Lung microvascular endothelial cell (primary cell): ENCODE measurements around the gene KRT17. TPM values are rescaled to one million over a fixed set of nuclear protein-coding genes. Genes with fewer than 3 reads are reported as not detected.
"Not testable (repeated sequence)": the region's sequence is repeated elsewhere in the genome, so short reads cannot be mapped to it uniquely, and the experiment has no call there.

Source experiments
- DNase-seq, 2 donors: peaks; one replicate each; pipeline versions ENCODE4 v3.0.0 to v3.0.0-alpha.2; 2010; ENCODE audit warnings: low read depth in 2 of 2
- total RNA-seq: library from RNA; depleted of rRNA; stranded (reverse); fragments of >200 nt; gene quantifications from 2 replicates; pipeline ENCODE4 v1.2.1, GENCODE V29; 2014

KRT17 gene
- total RNA-seq, 1 donor from 2014 or later, result not detected

DNA sequence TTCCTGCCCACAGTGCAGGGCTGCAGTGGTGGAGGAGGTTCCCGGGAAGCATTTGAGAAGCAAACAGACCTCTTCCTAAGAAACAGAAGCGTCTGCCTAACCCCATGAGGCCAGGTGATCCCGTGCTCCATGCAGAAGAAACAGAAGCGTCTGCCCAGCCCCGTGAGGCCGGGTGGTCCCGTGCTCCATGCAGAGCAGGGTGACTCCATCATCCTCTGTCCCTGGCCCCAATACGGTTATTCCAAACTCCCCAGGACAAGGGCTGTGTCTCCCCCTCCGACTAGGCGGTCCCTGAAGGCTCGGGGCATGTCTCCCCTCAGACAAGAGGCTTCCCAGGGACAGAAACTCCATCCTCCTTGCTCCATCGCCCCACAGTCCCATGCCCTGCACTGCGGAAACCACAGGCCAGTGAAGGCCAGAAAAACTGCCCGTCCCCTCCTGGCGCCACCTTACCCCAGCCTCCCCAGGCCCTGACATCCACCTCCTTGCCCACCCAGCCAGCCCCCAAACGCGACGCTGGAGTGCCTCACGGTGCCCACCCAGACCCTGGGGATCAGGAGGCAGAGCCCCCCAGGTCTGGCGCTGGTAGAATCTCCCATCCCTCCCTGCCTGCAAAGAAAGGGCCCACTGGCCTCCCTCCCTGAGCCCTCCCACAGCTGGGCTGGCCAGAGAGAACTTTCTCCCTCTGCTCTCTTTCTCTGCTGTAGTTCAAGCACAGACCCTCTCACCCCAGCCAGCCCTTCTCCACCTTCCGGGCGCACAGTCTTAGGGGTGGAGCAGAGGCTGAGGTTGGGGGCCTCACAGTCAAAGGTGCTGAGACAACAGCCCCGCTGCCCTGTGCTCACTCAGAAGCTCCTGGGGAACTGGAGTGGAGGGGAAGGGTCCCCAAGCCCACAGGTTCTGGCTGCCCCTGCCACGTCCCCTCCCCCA lies 30.6 kb upstream of the KRT17 start:
- DNase-seq, result no peak

- no peak for DNase-seq
These were observed 29.7 kb upstream of the KRT17 start for GRCh38 chr17:41653892-41654677.

- DNase-seq, result no peak
These were observed 29.0 kb upstream of the KRT17 start for GRCh38 chr17:41653421-41653820.

GRCh38 chr17:41652461-41652970 lies 28.1 kb upstream of the KRT17 start:
- no peak for DNase-seq

GRCh38 chr17:41651625-41652460 lies 27.5 kb upstream of the KRT17 start:
- no peak for DNase-seq

DNA sequence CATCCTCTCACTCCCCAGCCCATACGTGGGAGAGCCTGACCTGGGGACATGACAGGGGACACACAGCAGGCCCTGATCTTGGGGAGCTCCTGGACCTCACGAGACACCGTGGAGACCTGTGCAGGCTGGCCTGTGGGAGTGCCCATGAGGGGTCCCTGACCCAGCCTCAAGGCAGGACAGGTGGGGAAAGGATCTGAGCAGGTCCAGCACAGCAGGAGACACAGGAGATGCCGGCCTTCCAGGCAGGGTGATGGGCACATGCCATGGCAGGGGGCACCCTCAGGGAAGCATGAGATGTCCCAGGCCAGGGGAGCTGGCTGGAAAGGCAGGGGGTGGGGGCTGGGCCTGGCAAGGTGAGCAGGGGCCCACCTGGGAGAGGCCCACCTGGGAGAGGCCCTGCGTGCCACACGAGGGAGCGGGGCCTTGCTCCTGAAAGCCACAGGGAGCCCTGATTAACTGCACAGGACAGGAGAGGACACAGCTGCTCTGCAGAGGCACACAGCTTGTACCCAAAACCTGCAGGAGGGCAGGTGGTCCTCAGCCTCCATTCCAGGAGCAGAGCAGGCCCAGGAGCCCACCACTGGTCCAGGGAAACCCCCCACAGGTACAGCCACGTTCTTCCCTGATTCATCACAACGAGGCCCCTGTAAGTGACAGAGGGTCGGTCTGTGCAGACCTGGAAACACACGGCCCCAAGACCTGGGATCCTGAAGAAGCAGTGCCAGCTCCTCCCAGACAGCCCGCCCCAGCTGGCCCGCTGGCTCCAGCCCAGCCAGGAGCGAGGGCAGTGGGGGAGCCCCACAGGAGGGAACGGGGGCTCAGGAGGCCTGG lies 26.6 kb upstream of the KRT17 start:
- DNase-seq, result no peak

DNA sequence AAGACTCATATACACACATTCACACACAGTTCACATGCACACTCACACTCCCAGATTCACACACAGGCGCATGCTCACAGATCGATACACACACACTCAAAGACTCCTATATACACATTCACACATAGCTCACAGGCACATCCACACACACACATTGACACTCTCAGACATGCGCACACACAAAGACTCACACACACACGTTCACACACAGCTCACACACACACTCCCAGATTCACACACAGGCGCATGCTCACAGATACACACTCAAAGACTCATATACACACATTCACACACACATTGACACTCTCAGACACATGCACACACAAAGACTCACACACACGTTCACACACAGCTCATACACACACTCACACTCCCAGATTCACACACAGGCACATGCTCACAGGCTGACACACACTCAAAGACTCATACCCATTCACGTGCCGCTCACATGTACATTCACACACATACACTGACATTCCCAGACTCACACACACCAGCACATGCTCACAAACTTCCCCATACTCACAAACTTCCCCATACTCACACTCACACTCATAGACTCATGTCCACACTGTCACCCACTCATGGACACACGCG lies 25.6 kb upstream of the KRT17 start:
- DNase-seq, result no peak

DNA sequence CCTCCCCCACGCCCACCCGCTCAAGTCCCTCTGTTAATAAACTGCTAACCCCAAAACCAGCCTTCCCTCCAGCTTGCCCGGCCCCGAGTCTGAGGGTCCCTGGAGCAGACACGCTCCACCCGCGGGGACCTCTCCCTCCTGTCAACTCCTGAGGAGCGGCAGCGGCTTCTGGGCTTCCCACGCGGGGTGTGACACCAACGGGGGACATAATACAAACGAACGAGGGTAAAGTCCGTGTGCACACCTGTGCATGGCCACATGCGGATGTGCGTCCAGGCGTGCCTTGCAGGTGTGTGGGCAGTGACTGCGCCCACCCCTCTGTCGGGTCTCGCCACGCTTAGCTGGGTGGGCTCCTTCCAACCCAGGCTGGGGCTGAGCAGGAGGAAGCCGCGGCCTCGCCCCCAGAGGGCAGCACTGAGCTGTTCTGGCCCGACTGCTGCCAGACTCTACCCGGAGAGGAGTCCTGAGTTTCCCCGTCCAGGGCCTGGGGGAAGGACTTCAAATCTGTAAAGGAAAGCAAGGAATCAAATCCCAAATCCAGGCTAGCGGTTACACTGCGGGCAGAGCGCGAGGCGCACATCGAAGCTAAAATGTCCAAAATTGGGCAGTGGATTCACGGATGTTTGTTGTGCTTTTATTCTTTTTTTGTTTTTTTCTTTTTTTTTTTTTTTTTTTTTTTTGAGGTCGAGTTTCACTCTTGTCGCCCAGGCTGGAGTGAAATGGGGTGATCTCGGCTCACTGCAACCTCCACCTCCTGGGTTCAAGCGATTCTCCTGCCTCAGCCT lies 24.2 kb upstream of the KRT17 start:
- peak; percentile 73 to 84 for DNase-seq

DNA sequence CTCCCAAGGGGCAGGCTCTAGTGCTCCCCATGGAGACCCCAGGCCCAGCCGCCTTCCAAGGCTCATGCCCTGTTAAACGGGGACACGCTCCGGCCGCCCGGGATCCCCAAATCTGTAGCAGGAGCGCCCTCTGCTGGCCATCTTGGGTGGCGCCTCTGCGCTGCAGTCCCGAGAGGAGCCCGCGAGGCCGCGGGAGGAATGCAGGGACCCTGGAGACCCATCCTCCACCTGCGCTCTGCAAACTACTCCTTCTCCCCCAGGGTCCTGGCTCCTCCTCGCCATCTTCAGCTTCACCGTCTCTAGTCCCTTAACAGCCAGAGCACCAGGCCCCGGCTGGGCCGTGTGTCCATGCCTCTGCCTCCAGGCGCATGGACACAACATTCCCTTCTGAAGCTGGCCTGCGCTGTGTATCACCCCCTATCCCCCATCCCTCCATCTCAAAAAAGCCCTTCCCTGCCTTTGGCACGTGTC lies 23.6 kb upstream of the KRT17 start:
- peak; percentile 58 to 73 for DNase-seq

GRCh38 chr17:41647038-41647813 lies 22.9 kb upstream of the KRT17 start:
- no peak for DNase-seq

DNA sequence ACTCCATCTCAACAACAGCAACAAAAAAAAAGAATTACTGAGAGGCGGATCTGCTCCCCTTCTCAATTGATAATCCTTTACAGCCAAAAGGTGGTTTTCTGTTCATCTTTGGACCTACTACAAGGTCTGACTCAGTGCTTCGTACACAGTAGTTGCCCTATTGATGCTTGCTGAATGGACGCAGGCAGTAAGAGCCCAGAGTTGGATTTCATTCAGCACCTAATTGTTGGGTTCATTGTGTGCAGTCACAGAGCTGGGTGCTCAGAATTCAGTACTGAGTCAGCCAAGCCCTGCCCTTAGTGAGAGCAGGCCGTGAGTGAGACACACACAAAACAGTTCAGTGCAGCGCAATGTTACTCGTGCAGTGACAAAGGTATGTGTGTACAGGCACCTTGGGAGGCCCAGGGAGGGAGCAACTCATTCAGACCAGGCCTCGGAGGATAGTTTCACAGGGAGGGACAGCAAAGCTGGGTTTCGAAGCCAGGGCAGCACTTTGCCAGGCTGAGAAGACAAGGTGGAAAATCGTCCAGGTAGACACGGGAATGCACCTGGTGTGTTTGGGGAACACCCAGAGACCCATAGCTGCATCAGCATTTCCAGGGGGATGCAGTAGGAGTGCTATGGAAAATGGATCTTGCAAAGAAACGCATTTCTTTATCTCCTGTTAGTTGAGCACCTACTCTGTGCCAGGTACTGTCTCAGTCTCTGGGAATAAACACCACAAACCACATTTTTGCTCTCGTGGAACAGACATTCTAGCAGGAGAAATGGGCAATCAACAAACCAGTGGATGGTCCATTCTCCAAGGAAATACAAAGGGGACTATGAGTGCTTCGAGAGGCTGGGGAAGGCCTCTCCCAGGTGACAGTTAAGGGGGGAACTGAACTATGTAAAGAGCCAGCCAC lies 18.1 kb upstream of the KRT17 start:
- no peak for DNase-seq

DNA sequence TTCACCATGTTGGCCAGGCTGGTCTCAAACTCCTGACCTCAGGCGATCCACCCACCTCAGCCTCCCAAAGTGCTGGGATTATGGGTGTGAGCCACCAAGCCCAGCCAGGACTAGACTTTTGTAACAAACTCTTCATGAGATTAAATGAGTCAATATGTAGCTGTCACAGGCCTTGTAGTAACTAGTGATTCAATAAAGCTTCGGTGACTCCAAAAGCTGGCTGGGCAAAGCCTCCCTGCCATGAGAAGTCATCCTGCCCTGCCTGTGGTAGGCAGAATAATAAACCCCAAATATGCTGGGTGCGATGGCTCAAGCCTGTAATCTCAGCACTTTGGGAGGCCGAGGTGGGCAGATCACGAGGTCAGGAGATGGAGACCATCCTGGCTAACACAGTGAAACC lies 16.2 kb upstream of the KRT17 start:
- DNase-seq, result not testable (repeated sequence)

DNA sequence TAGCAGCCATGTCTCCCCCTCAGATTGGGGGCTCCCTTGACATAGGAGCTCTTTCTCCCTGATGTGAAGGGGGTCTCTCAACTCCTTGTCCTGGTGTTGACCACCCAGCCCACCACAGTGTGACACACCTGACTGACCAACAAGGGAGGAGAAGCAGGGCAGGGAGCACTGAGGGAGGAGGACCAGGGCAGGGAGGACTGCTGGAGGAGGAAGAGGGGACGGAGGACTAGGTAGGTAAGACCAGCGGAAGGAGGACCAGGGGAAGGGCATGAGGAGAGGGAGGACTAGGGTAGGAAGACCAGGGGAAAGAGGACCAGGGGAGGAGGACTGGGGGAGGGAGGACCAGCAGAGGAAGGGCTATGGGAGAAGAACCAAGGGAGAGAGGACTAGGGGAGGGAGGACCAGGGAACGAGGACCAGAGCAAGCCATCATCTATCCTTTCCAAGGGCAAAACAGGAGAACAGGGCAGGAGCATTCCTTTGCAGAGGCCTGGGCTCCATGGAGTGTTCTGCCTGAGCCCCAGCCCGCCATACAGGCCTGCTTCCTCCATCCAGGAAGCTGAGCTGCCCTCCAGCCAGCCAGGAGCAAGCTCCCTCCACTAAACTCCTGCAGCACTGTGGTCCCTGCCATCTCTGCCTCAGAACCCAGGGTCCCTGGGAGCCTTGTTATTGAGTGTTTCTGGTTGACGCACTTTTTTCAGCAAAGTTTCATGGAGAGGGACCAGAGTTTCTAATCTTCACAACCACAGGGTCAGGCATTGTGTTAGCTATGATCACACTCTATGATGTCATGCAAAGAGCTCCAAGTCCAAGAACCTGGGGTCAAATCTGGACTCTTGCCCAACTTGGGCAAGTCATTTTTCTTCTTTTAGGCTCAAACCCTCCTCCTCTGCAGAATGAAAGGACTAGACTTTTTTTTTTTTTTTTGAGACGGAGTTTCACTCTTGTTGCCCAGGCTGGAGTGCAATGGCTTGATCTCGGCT lies 15.4 kb upstream of the KRT17 start:
- no peak for DNase-seq

DNA sequence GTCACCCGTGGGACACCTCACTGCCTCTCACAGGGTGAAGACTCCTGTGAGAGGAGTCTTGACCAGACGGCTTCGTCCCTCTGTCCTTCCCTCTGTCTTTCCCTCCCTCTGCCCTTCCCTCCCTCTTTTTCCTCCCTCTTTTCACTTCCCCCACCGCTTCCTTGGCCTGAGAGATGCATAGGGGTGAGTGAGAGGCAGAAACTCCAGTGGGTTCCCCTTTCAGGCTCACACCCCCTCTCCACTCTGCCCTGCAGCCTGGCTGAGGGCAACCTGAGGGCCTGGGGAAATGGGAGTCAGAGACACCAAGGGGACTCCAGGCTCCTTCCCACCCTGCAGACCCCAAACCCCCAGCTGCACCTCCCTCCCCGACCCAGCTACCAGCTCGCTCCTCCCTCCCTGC lies 14.6 kb upstream of the KRT17 start:
- DNase-seq, result no peak

GRCh38 chr17:41638194-41638593 lies 13.8 kb upstream of the KRT17 start:
- no peak for DNase-seq

DNA sequence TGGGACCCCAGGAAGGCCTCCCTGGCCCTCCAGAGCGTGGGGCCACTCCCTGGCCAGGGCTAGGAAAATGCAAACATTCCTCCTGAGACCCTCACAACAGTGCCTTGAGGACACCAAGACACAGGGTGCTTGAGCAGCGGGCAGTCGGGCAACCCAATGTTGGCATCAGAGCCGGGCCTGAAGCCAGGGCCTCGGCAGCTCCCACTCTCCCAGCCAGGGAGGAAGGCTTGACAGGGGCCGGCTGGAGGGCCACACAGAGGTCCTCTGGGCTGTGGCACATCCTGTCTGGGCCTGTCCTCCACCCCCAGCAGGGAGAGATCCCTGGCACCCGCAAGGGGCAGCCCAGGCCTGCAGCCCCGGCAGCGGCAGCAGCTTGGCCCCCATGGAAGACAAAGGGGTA lies 12.3 kb upstream of the KRT17 start:
- DNase-seq, result no peak
